ENCODE data around the gene RAB3IL1.
"Not testable (repeated sequence)": the region's sequence is repeated elsewhere in the genome, so short reads cannot be mapped to it uniquely, and the experiment has no call there.

Gene RAB3IL1

GRCh38 chr11:61883947-61884346 is 33.4 kb downstream of the RAB3IL1 start:
- no peak for DNase-seq

GRCh38 chr11:61883327-61883726 is 34.0 kb downstream of the RAB3IL1 start:
- no peak for DNase-seq

DNA sequence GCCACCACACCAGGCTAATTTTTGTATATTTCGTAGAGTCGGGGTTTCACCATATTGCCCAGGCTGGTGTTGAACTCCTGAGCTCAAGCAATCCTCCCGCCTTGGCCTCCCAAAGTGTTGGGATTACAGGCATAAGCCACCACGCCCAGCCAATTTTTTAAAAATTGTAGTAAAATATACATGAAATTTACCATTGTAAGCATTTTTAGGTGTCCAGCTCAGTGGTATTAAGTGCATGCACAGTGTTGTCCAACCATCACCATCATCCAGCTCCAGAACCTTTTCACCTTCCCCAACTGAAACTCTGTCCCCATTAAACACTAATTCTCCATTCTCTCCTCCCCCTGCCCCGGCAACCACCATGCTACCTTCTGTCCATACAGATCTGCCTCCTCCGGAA is 34.5 kb downstream of the RAB3IL1 start:
- no peak for DNase-seq

GRCh38 chr11:61882267-61882666 is 35.1 kb downstream of the RAB3IL1 start:
- not testable (repeated sequence) for DNase-seq

- no peak for DNase-seq
Measured at GRCh38 chr11:61881397-61881796, 36.0 kb downstream of the RAB3IL1 start.

DNA sequence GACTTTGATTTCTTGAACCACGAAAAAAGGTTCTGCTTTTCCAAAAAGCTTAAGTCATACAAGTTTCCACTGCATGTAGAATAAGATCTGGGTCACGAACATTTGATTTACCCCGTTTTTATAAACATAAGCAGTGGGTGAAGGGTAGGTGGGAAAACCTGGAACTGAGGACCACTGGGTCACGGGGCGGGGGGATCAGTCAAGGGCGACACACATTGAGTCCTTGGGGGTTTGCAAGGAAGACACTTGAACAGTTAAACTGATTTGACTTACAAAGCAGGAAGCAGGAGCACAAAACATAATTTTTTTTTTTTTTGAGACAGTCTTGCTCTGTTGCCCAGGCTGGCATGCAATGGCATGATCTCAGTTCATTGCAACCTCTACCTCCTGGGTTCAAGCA is 36.9 kb downstream of the RAB3IL1 start:
- no peak for DNase-seq

DNA sequence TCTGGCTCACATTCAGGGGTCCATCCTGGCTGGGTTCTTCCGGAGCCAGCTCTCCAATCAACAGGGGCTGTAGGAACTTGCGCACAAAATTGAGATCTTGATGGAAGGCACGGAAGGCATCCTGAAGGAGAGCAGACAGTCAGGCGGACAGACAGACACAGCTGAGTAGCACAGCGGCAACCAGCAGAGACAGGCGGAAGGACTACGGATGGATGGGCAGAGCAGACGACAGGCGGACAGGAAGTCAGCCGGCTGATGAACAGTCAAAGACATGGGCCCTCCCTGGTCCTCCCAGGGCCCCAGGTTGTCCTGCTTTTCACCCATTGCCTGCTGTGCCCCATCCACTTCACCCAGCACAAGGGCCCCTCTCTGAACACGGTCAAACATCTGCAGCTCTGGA is 37.3 kb downstream of the RAB3IL1 start:
- no peak for DNase-seq

- DNase-seq = no peak
Measured at GRCh38 chr11:61879152-61879551, 38.2 kb downstream of the RAB3IL1 start.

- DNase-seq = no peak
Measured at GRCh38 chr11:61875698-61876097, 41.7 kb downstream of the RAB3IL1 start.

DNA sequence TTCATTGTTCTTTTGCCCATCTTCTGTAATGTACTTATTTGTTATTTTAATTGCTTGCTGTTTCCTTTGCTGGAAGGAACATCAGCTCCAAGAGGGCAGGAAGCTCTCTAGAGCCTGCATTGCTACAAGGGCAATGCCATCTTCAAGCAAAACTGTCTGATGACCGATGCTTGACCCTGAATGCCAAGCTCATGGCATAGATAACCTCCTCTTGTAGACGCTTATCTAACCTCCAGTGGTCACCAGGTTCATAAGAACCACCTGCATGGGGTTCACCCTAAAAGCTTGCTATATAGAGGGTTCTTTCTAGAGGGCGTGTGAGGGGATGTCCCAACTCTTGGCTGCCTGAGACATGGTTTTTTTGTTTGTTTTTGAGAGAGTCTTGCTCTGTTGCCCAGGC is 42.5 kb downstream of the RAB3IL1 start:
- no peak for DNase-seq

- no peak for DNase-seq
Measured at GRCh38 chr11:61874377-61874809, 43.0 kb downstream of the RAB3IL1 start.

DNA sequence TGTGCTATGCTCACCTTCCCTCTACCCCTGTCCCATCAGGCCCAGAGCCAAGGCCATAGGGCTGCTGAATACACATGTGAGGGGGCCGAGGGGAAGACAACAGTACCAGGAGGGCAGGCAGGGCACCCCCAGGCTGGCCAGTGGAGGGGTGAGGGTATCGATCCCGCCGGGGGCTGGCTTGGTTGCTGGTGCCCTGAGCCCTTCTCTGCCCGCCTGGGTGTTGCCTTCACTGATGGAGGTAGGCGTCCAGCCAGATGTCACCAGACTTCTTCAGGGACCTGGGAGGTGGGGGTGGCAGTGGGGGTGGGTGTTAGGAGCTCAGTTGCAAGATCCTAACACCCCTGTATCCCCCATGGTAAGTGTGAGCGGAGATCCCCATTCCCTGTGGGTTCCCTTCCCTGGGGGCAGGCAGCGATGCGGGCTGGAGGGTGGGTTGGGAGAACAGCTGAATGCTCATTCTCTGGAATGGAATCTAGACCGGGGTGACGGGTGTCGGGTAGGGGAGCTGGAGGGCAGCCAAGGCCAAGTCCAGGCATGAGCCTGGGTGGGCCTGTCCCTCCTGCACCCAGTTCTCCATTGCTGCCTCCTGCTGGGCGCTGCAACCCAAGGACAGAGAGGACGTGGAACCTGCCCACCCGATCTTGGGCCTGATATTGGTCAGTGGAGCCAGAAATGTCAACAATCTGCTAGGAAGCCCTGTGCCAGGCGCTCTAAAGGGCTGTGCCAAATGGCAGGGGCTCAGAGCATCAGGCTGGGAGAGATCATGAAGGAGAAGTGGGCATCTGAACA is 43.6 kb downstream of the RAB3IL1 start:
- no peak for DNase-seq

GRCh38 chr11:61872935-61873565 is 44.3 kb downstream of the RAB3IL1 start:
- DNase-seq = no peak

- DNase-seq = peak; percentile 43 to 77
Measured at GRCh38 chr11:61871158-61871597, 46.2 kb downstream of the RAB3IL1 start.

DNA sequence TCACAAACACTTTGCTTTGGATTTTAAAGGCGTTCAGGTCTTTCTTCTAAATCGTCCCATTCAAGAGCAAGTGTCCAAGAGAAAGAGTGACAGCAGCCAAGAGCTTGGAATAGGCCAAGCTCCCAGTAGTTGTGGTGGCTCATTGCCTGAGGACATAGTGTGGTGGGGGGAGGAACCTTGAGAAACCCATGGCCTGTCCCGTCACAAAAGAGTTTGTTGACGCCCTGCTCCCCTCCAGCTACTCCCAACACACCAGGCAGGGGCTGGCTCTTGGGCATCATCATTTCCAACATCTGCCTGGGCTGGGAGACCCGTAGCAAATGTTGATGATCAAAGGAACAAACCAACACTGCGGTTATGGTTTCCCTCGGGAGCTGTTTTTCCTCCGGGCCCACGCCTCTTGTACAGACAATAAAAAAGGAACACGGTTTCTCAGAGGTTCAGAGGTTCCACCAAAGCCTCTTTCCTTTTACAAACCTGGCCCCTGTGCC is 46.8 kb downstream of the RAB3IL1 start:
- no peak for DNase-seq

DNA sequence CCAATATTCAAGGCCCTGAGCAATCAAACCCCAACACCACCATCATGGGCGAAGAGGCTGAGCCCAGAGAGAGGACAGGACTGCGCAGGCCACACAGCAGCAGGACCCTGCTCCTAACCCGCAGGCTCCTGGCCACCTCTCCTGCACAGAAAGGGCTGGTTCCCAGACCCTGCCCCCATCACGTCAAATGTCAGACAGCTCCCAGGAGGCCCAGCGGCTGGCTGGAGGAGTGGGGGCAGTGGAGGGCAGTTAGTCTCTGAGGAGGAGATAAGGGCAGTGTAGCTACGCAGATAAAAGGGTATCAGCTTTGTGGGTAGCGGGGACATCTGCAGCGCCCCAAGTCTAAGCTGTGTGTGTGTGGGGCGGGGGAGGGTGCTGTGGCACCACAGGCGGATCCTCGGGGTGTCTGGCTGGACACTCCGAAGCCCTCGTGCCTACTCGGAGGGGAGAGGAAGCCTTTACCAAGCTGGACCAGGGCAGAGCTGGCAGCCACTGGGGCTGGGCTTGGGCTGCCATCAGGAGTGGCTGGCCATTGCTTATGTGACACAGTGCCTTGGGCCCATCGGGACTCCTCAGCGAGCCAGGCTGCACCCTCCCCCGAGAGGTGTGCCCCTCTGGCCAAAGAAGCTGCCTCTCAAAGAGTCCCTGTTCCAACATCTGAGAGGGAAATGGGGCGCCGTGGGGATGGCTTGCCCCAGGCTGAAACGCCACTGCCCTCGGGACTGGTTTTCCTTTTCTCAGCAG is 47.5 kb downstream of the RAB3IL1 start:
- no peak for DNase-seq

GRCh38 chr11:61869429-61869707 is 48.0 kb downstream of the RAB3IL1 start:
- DNase-seq = no peak

DNA sequence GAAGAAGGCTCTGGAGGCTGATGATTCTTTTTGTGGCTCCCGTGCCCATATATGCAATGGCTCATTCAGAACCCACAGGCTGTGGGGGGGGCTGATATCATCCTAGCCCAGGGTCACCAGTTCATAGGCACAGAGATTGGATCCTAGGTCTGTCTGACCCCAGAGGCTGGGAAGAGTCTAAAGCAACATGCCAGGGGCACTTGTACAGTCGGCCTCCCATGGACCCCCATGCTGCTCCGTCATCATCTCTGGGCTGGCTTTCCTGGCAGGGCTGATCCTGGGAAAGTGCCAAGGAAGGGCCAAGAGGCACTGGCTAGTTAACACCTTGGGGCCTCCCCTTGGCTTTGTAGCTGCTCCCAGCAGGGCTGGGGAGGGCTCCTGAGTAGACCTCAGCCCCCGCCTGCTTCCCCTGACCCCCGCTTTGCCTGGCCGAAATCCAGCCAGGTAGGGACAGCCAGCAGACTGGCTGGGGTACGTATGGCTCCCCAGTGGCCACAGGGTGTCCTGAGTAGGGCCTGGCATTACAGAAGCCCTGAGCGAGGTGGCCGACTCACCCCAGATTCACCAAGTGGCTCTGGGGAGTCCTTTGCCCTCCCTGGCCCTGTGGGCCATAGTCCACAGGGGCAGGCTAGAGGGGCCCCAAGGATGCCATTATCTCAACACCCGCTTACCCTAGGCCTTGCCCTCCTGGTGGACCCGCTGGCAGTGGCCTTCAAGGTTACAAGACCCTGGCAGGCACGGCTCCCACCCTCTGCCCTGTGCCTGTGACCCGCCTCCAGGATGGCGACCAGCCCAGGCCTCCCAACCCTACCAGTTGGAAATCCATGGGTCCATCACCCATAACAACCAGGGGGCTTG is 48.6 kb downstream of the RAB3IL1 start:
- no peak for DNase-seq

DNA sequence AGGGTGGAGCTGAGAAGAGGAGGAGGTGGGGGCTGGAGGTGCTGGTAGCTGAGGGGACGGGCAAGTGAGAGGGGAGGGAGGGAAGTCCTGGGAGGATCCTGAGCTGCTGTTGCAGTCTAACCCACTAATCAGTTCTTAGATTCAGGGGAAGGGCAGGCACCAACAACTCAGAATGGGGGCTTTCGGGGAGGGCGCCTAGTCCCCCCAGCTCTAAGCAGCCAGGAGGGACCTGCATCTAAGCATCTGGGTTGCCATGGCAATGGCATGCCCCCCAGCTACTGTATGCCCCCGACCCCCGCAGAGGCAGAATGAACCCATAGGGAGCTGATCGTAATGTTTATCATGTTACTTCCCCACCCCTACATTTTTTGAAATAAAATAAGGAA is 50.4 kb downstream of the RAB3IL1 start:
- no peak for DNase-seq

- DNase-seq = no peak
Measured at GRCh38 chr11:61866231-61866957, 51.0 kb downstream of the RAB3IL1 start.

DNA sequence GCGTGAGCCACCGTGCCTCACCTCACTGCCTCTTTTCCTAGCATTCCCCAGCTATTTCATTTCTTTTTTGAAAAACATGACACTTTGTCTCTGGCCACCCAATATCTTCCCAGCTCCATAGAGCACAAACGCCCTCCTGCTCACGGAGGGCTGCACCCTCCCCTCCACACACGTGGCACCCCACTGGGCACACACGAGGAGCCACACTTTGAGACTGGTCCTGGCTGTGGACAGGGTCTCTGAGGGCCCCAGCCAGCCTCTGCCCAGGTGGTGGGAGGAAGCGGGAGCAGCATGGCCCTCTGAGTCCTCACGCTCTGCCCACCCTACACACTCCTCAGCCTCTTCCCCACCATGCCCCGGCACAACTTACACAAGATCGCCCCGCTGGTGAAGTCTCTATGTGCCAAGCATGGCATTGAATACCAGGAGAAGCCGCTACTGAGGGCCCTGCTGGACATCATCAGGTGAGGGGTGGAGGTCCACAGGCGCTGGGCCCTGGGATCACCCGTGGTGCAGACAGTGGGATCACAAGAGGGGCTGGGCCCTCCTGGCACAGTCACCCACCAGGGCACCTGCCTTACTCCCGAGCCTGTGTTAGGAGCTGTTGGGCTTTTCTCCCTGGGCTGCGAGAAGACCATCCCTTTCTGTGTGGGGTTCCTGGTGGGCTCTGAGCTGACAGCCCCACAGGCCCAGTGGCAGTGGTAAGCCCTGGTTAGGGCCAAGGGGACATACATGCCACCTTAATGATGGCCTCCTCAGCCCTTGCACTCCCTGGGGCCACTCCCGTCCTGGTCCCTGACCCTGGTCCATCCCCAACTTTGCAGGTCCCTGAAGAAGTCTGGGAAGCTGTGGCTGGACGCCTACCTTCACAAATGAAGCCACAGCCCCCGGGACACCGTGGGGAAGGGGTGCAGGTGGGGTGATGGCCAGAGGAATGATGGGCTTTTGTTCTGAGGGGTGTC is 52.3 kb downstream of the RAB3IL1 start:
- DNase-seq = no peak

Data from inflammatory macrophage (primary cell).